NT2/D1 (cell line): ENCODE data around the gene BDKRB1.

ENCODE experiments used
- SUZ12 ChIP-seq: IDR thresholded peaks from 2 replicates; pipeline ENCODE4 v1.6.1; 2011; ENCODE audit not compliant: insufficient read length, insufficient read depth; ENCODE audit errors: extremely low read depth
- YY1 ChIP-seq: IDR thresholded peaks from 2 replicates; pipeline ENCODE4 v1.6.1; 2011; ENCODE audit not compliant: insufficient read length, insufficient read depth
- ZNF274 ChIP-seq: IDR thresholded peaks from 2 replicates; pipeline ENCODE4 v1.6.1; 2011; ENCODE audit warnings: mild to moderate bottlenecking, low read depth, low read length

GRCh38 chr14:96212896-96213295, 43.1 kb upstream of the BDKRB1 start:
- TF ChIP-seq ZNF274 (no peak), YY1 (no peak), SUZ12 (no peak)
